ENCODE results near the gene NTNG2. TPM values are rescaled to one million over a fixed set of nuclear protein-coding genes. Genes with fewer than 3 reads are reported as not detected.

The NTNG2 gene
- total RNA-seq, 1 experiment from 2014 or later: 6.0 TPM

GRCh38 chr9:132221941-132222340, 60.1 kb downstream of the NTNG2 start:
- Histone ChIP-seq H3K79me2 (ENCODE audit: low read length) (no peaks in the 10 kb centered on the region), H3K9ac (ENCODE audit: low read length) (no peak overlapping the region), H4K20me1 (ENCODE audit: low read length) (no peaks in the 10 kb centered on the region), H3K36me3 (ENCODE audit: low read depth, low read length) (no peaks in the 10 kb centered on the region), H3K4me1 (ENCODE audit: insufficient read depth, low read length) (no peaks in the 10 kb centered on the region), H3K27ac (ENCODE audit: low read length) (no peak overlapping the region), H3K4me3 (ENCODE audit: low read length) (no peak overlapping the region), H3K4me2 (ENCODE audit: low read length) (no peak overlapping the region), H3F3A (ENCODE audit: low read length, unreplicated experiment) (no peaks in the 10 kb centered on the region), H2AFZ (ENCODE audit: low read length) (no peak overlapping the region), H3K9me3 (ENCODE audit: low read length) (no peaks in the 10 kb centered on the region), H3K9me2 (replicated peaks; ENCODE audit: low read length) (no peaks in the 10 kb centered on the region), H3K27me3 (ENCODE audit: low read length) (no peaks in the 10 kb centered on the region)
- intact Hi-C loops (cut with micrococcal nuclease): no loop called here
- ATAC-seq: no peak
- no peak for TF ChIP-seq EZH2phosphoT487 (IDR thresholded peaks at IDR 0.05; ENCODE audit: borderline replicate concordance, low read length)
- TF ChIP-seq EZH2 (IDR thresholded peaks at IDR 0.05; ENCODE audit: low read length, unreplicated experiment): no peak
- TF ChIP-seq CTCF (conservative IDR thresholded peaks at IDR 0.05; ENCODE audit: low read depth, low read length): no peak
- no peak for DNase-seq
- ChIA-PET CTCF (no interaction called here), POLR2A (ENCODE audit: unreplicated experiment) (no interaction called here)
- BruUV-seq (replicated peaks): no TSS peak

GRCh38 chr9:132224645-132225044, 62.8 kb downstream of the NTNG2 start:
- Histone ChIP-seq H3K4me2 (ENCODE audit: low read length) (no peak overlapping the region), H2AFZ (ENCODE audit: low read length) (no peak overlapping the region), H3K27ac (ENCODE audit: low read length) (no peak overlapping the region), H3K79me2 (ENCODE audit: low read length) (no peaks in the 10 kb centered on the region), H3K4me3 (ENCODE audit: low read length) (no peak overlapping the region), H4K20me1 (ENCODE audit: low read length) (no peaks in the 10 kb centered on the region), H3K9me3 (ENCODE audit: low read length) (no peaks in the 10 kb centered on the region), H3K27me3 (ENCODE audit: low read length) (no peaks in the 10 kb centered on the region), H3K9ac (ENCODE audit: low read length) (no peak overlapping the region), H3K36me3 (ENCODE audit: low read depth, low read length) (no peaks in the 10 kb centered on the region), H3F3A (ENCODE audit: low read length, unreplicated experiment) (no peaks in the 10 kb centered on the region), H3K4me1 (ENCODE audit: insufficient read depth, low read length) (no peaks in the 10 kb centered on the region), H3K9me2 (replicated peaks; ENCODE audit: low read length) (no peaks in the 10 kb centered on the region)
- intact Hi-C loops (cut with micrococcal nuclease): no loop called here
- ATAC-seq (no peak), DNase-seq (no peak)
- CTCF ChIA-PET: no interaction called here
- TF ChIP-seq EZH2 (IDR thresholded peaks at IDR 0.05; ENCODE audit: low read length, unreplicated experiment): no peak
- TF ChIP-seq CTCF (conservative IDR thresholded peaks at IDR 0.05; ENCODE audit: low read depth, low read length): no peak
- POLR2A ChIA-PET (ENCODE audit: unreplicated experiment): no interaction called here
- no TSS peak for BruUV-seq (replicated peaks)

GRCh38 chr9:132226571-132227430, 64.9 kb downstream of the NTNG2 start:
- Histone ChIP-seq H3K27ac (ENCODE audit: low read length) (no peak overlapping the region), H3K9me2 (replicated peaks; ENCODE audit: low read length) (no peaks in the 10 kb centered on the region), H3K9me3 (ENCODE audit: low read length) (no peaks in the 10 kb centered on the region), H4K20me1 (ENCODE audit: low read length) (no peaks in the 10 kb centered on the region), H2AFZ (ENCODE audit: low read length) (no peak overlapping the region), H3F3A (ENCODE audit: low read length, unreplicated experiment) (no peaks in the 10 kb centered on the region), H3K4me3 (ENCODE audit: low read length) (no peak overlapping the region), H3K36me3 (ENCODE audit: low read depth, low read length) (no peaks in the 10 kb centered on the region), H3K9ac (ENCODE audit: low read length) (no peak overlapping the region), H3K27me3 (ENCODE audit: low read length) (no peaks in the 10 kb centered on the region), H3K4me1 (ENCODE audit: insufficient read depth, low read length) (no peaks in the 10 kb centered on the region), H3K79me2 (ENCODE audit: low read length) (no peaks in the 10 kb centered on the region), H3K4me2 (ENCODE audit: low read length) (no peak overlapping the region)
- CTCF ChIA-PET: no interaction called here
- intact Hi-C loops (cut with micrococcal nuclease): no loop called here
- TF ChIP-seq EZH2 (IDR thresholded peaks at IDR 0.05; ENCODE audit: low read length, unreplicated experiment): no peak
- TF ChIP-seq CTCF (conservative IDR thresholded peaks at IDR 0.05; ENCODE audit: low read depth, low read length): no peak
- no peak for DNase-seq
- no peak for ATAC-seq
- POLR2A ChIA-PET (ENCODE audit: unreplicated experiment): no interaction called here
- no TSS peak for BruUV-seq (replicated peaks)
